ENCODE data around the gene DET1. TPM values are rescaled to one million over a fixed set of nuclear protein-coding genes. Genes with fewer than 3 reads are reported as not detected.

Gene DET1
- total and polyA plus RNA-seq, 2 of the 13 experiments (the other 11 are each of a cell fraction or from before 2014, with no cell fraction given) = 2.2 to 4.2 TPM

GRCh38 chr15:88546248-88547129 is at the start of gene DET1 (continued):
- TF ChIP-seq ZBTB10 (CRISPR knock-in tag; IDR thresholded peaks at IDR 0.05; ENCODE audit: borderline replicate concordance) (no peak), GABPA (IDR thresholded peaks at IDR 0.05; ENCODE audit: low read depth, low read length) (peak; percentile 87), GABPA (CRISPR knock-in tag; IDR thresholded peaks at IDR 0.05; ENCODE audit: low read depth) (peak; percentile 95), MIER3 (CRISPR knock-in tag; IDR thresholded peaks at IDR 0.05; ENCODE audit: borderline replicate concordance) (peak; percentile 61; the same call in 1 of the 2 replicates), ZNF850 (CRISPR knock-in tag; conservative IDR thresholded peaks at IDR 0.05) (no peak), MXD1 (CRISPR knock-in tag; IDR thresholded peaks at IDR 0.05) (peak; percentile 38; the same call in 1 of the 2 replicates), KMT2A (CRISPR knock-in tag; IDR thresholded peaks at IDR 0.05) (no peak), LRRFIP1 (CRISPR knock-in tag; conservative IDR thresholded peaks at IDR 0.05) (no peak), ZNF652 (CRISPR knock-in tag; IDR thresholded peaks at IDR 0.05; ENCODE audit: borderline replicate concordance, low read depth) (no peak), ZNF607 (CRISPR knock-in tag; IDR thresholded peaks at IDR 0.05; ENCODE audit: borderline replicate concordance) (no peak), NFE2L2 (IDR thresholded peaks at IDR 0.05; ENCODE audit: low read length) (no peak), TAF15 (IDR thresholded peaks at IDR 0.05; ENCODE audit: low read depth, low read length, poor library complexity, severe bottlenecking) (no peak), ZBTB7A (CRISPR knock-in tag; IDR thresholded peaks at IDR 0.05) (0 out of 2 replicates have a peak, but pooled peaks have one; percentile 36), DMAP1 (CRISPR knock-in tag; IDR thresholded peaks at IDR 0.05) (0 out of 2 replicates have a peak, but pooled peaks have one; percentile 46), ZSCAN21 (CRISPR knock-in tag; IDR thresholded peaks at IDR 0.05; ENCODE audit: borderline replicate concordance) (no peak)
- TF ChIP-seq, protein P1, sequence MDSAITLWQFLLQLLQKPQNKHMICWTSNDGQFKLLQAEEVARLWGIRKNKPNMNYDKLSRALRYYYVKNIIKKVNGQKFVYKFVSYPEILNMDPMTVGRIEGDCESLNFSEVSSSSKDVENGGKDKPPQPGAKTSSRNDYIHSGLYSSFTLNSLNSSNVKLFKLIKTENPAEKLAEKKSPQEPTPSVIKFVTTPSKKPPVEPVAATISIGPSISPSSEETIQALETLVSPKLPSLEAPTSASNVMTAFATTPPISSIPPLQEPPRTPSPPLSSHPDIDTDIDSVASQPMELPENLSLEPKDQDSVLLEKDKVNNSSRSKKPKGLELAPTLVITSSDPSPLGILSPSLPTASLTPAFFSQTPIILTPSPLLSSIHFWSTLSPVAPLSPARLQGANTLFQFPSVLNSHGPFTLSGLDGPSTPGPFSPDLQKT (CRISPR knock-in tag; IDR thresholded peaks at IDR 0.05; ENCODE audit: borderline replicate concordance) = no peak
- TF ChIP-seq, protein P2, sequence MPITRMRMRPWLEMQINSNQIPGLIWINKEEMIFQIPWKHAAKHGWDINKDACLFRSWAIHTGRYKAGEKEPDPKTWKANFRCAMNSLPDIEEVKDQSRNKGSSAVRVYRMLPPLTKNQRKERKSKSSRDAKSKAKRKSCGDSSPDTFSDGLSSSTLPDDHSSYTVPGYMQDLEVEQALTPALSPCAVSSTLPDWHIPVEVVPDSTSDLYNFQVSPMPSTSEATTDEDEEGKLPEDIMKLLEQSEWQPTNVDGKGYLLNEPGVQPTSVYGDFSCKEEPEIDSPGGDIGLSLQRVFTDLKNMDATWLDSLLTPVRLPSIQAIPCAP (CRISPR knock-in tag; IDR thresholded peaks at IDR 0.05; ENCODE audit: low read depth) = no peak
- TF ChIP-seq, protein P3, sequence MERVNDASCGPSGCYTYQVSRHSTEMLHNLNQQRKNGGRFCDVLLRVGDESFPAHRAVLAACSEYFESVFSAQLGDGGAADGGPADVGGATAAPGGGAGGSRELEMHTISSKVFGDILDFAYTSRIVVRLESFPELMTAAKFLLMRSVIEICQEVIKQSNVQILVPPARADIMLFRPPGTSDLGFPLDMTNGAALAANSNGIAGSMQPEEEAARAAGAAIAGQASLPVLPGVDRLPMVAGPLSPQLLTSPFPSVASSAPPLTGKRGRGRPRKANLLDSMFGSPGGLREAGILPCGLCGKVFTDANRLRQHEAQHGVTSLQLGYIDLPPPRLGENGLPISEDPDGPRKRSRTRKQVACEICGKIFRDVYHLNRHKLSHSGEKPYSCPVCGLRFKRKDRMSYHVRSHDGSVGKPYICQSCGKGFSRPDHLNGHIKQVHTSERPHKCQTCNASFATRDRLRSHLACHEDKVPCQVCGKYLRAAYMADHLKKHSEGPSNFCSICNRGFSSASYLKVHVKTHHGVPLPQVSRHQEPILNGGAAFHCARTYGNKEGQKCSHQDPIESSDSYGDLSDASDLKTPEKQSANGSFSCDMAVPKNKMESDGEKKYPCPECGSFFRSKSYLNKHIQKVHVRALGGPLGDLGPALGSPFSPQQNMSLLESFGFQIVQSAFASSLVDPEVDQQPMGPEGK (CRISPR knock-in tag; IDR thresholded peaks at IDR 0.05) = peak; percentile 89
